K562 (cell line): Measurements from ENCODE around the gene ARHGAP22. TPM values are rescaled to one million over a fixed set of nuclear protein-coding genes. Genes with fewer than 3 reads are reported as not detected.

Source experiments
- ATAC-seq: fragments of 200-7000 bp; cut with Tn5 transposase; 3 replicates; pipeline ENCODE4 v1.9.1; 2020; ENCODE audit warnings: moderate library complexity
- BruUV-seq: library from RNA; stranded (reverse); fragments of 400-500 nt; replicated peaks from 2 replicates; lab custom pipeline; 2021; lab: Mats Ljungman, UMichigan
- CTCF ChIA-PET: fragments of 300-600 bp; formaldehyde crosslinking; extraction: SDS; loops from one replicate; lab custom pipeline; 2021; ENCODE audit warnings: low intra/inter-chr PET ratio; lab: Yijun Ruan, JAX
- POLR2A ChIA-PET: fragments of 300-600, 350-650 bp; sonication (Branson Sonifier 250); formaldehyde crosslinking; extraction: SDS; loops from one replicate; lab custom pipeline; 2021; ENCODE audit warnings: antibody characterized with exemption, inconsistent platforms; lab: Yijun Ruan, JAX
- DNase-seq, 4 experiments: peaks; one replicate each; pipeline versions ENCODE4 v3.0.0 to v3.0.0-alpha.2; 2011 to 2018; ENCODE audit warnings: low spot score in 3 of 4, mixed read lengths in 3 of 4; ENCODE audit errors: extremely low read depth in 1 of 4
- FAIRE-seq: peaks from 2 replicates; lab custom pipeline; 2011; peaks lifted over from hg19 to GRCh38; lab: Jason Lieb, UNC
- H2AFZ ChIP-seq: 2 replicates; pipeline ENCODE4 v1.6.0; 2011; ENCODE audit warnings: low read depth, low read length, control low read depth, inconsistent platforms
- H3K27ac ChIP-seq: fragments of 200-600 bp; 3 replicates; pipeline ENCODE4 v1.8.0; 2011; ENCODE audit warnings: low read depth, mild to moderate bottlenecking, control low read depth, inconsistent platforms, low read length, moderate library complexity, mixed read lengths; ENCODE audit errors: extremely low read depth
- H3K27me3 ChIP-seq, 2 experiments: fragments of 300-600 bp in 1 of 2; 2 replicates in 1 of 2; 3 replicates in 1 of 2; pipeline versions ENCODE4 v1.6.0 to v1.8.0; 2011; ENCODE audit warnings: inconsistent platforms in 2 of 2, low read length in 2 of 2, mild to moderate bottlenecking in 1 of 2, mixed read lengths in 1 of 2, moderate library complexity in 1 of 2; ENCODE audit not compliant: control insufficient read depth in 2 of 2, insufficient read depth in 2 of 2
- H3K36me3 ChIP-seq: fragments of 300-600 bp; 3 replicates; pipeline ENCODE4 v1.8.0; 2011; ENCODE audit warnings: mild to moderate bottlenecking, low read length, inconsistent platforms; ENCODE audit not compliant: control insufficient read depth, insufficient read depth
- H3K4me1 ChIP-seq, 2 experiments: fragments of 200-600 bp in 1 of 2; replicated peaks in 1 of 2; 2 replicates in 1 of 2; 3 replicates in 1 of 2; pipeline versions ENCODE4 v1.5.1 to v1.8.0; 2011; ENCODE audit warnings: inconsistent platforms in 2 of 2, low read length in 2 of 2, mild to moderate bottlenecking in 1 of 2, mixed read lengths in 1 of 2, moderate library complexity in 1 of 2; ENCODE audit not compliant: control insufficient read depth in 2 of 2, insufficient read depth in 2 of 2
- H3K4me2 ChIP-seq: 2 replicates; pipeline ENCODE4 v1.6.1; 2011; ENCODE audit warnings: low read length, control low read depth, inconsistent platforms, mixed read lengths; ENCODE audit not compliant: insufficient read depth
- H3K4me3 ChIP-seq: fragments of 200-600 bp; sonication (generic), shearing (Covaris generic); 2 replicates; pipeline ENCODE4 v1.5.1; 2016; ENCODE audit warnings: control low read depth, inconsistent platforms
- H3K79me2 ChIP-seq: fragments of 200-600 bp; 3 replicates; pipeline ENCODE4 v1.8.0; 2011; ENCODE audit warnings: low read length, inconsistent platforms; ENCODE audit not compliant: control insufficient read depth, insufficient read depth
- H3K9ac ChIP-seq, 2 experiments: 2 replicates each; pipeline versions ENCODE4 v1.6.0 to v1.6.1; 2011; ENCODE audit warnings: low read depth in 2 of 2, low read length in 2 of 2, control low read depth in 1 of 2, inconsistent platforms in 1 of 2, mild to moderate bottlenecking in 1 of 2, mixed read lengths in 1 of 2; ENCODE audit not compliant: insufficient read depth in 1 of 2
- H3K9me1 ChIP-seq: one replicate; pipeline ENCODE4 v1.6.0; 2011; ENCODE audit warnings: inconsistent platforms, mild to moderate bottlenecking, low read length, moderate library complexity; ENCODE audit not compliant: control insufficient read depth, insufficient read depth
- H3K9me3 ChIP-seq: replicated peaks from 2 replicates; pipeline ENCODE4 v1.5.1; 2011; ENCODE audit warnings: low read depth, low read length, inconsistent platforms; ENCODE audit not compliant: control insufficient read depth, insufficient read depth
- H4K20me1 ChIP-seq: replicated peaks from 2 replicates; pipeline ENCODE4 v1.6.1; 2011; ENCODE audit warnings: low read length, inconsistent platforms, mixed read lengths; ENCODE audit not compliant: control insufficient read depth, insufficient read depth
- BCL6 ChIP-seq: fragments of 250-450 bp; sonication (Bioruptor Pico); IDR thresholded peaks from 2 replicates; pipeline ENCODE4 v1.4.0; 2020
- HDGF ChIP-seq: fragments of 450-650 bp; IDR thresholded peaks from 2 replicates; pipeline ENCODE4 v1.6.1; 2016
- MECOM ChIP-seq: fragments of 250-450 bp; sonication (Bioruptor Pico); IDR thresholded peaks from 2 replicates; pipeline ENCODE4 v1.8.0; 2022; ENCODE audit warnings: inconsistent platforms
- WGBS: fragments of 100-300 bp; shearing (Covaris generic); methylation state at CpG from one replicate; pipeline ENCODE4 v1.1.6; 2016; ENCODE audit warnings: low coverage, mixed read lengths; ENCODE audit not compliant: insufficient coverage; ENCODE audit errors: missing lambda C conversion rate; 5-methylcytosine and 5-hydroxymethylcytosine counted together
- in situ Hi-C: fragments of 300-500 bp; cut with MboI; formaldehyde crosslinking; loops from 4 replicates; pipeline ENCODE4 v1.15.0; 2018; ENCODE audit warnings: inconsistent platforms, mixed read lengths
- intact Hi-C: fragments of 100-400 bp; cut with micrococcal nuclease; formaldehyde crosslinking; loops from 2 replicates; pipeline ENCODE4 v1.14.2; 2022
- polyA plus RNA-seq, 8 experiments: library from polyadenylated mRNA; depleted of rRNA in 4 of 8; stranded (reverse) in 5 of 8; unstranded in 3 of 8; fragments of >200 nt; fragmentation: Nextera tagmentation in 2 of 8; fragmentation: Illumina TruSeq in 1 of 8; extraction: Ambion mirVana in 2 of 8; extraction: Trizol in 1 of 8; gene quantifications; 2 replicates each; pipeline versions ENCODE4 v1.2.1 to v1.2.3, GENCODE V29; 2011 to 2014; ENCODE audit warnings: inconsistent platforms in 1 of 8, missing spikeins in 1 of 8
- total RNA-seq, 7 experiments: library from RNA; depleted of rRNA in 6 of 7; stranded (reverse); fragments of >200 nt in 6 of 7; fragmentation: Illumina TruSeq in 2 of 7; extraction: Trizol in 2 of 7; gene quantifications; 2 replicates each; pipeline versions ENCODE4 v1.2.1 to v1.2.3, GENCODE V29; 2011 to 2021; ENCODE audit warnings: low replicate concordance in 1 of 7
- TF ChIP-seq, protein P1 (sequence below): sonication (generic); formaldehyde crosslinking; IDR thresholded peaks from 2 replicates; pipeline ENCODE4 v1.8.0; 2023; ENCODE audit warnings: mild to moderate bottlenecking, missing genetic modification reagents
- TF ChIP-seq, protein P2 (sequence below), 2 experiments: fragments of 450-650 bp; formaldehyde crosslinking in 1 of 2; IDR thresholded peaks; 2 replicates each; pipeline versions ENCODE4 v1.4.0 to v1.6.1; 2014 to 2020; ENCODE audit warnings: mild to moderate bottlenecking in 2 of 2, borderline replicate concordance in 1 of 2, low read depth in 1 of 2
- TF ChIP-seq, protein P3 (sequence below): fragments of 450-650 bp; IDR thresholded peaks from 2 replicates; pipeline ENCODE4 v1.6.1; 2016; ENCODE audit warnings: borderline replicate concordance
- TF ChIP-seq, protein P4 (sequence below): sonication (generic); formaldehyde crosslinking; IDR thresholded peaks from 2 replicates; pipeline ENCODE4 v1.8.0; 2022; ENCODE audit warnings: mild to moderate bottlenecking, low read depth, missing genetic modification reagents

The ARHGAP22 gene
- total and polyA plus RNA-seq, 9 of the 15 experiments (the other 6 are each of a cell fraction or from before 2014, with no cell fraction given) = 1.3 to 28.1 (median 12.7) TPM

DNA sequence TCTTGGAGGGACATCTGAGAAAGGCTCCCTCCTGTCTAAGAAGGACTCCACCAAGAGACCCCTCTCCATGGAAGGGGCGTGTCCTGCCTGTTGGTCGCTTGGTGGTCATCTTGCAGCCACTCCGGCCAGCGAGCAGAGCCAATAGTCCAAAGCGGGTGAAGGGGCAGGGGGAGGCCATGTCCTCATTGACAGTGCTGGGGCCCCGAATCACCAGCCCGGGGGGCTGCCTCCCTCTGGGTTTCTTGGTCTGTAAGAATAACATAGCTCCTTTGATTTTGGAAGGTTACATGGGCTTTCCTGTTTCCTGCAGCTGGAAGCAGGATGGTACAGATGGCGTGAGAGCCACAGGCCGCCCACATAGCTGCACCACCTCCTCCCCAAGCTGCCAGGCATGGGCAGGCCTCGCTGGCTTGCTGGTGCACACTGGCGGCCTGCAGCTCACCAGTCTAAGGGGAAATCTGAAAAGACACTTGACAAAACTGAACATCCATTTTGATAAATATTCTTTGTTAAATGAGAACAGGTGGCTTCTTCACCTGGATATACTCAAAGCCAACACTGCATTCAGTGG lies 105.8 kb downstream of the ARHGAP22 start:
- Histone ChIP-seq H2AFZ (no peak overlapping the region), H3K79me2 (peaks cover 71% of the 10 kb centered on the region), H4K20me1 (no peaks in the 10 kb centered on the region), H3K4me1 (peaks cover 30 to 35% of the 10 kb centered on the region in 2 experiments), H3K27ac (no peak overlapping the region), H3K9ac (no peak overlapping the region), H3K9me1 (no peaks in the 10 kb centered on the region), H3K27me3 (no peaks in the 10 kb centered on the region), H3K36me3 (peaks cover 28% of the 10 kb centered on the region; the same call in 1 of the 3 replicates), H3K9me3 (no peaks in the 10 kb centered on the region), H3K4me3 (no peak overlapping the region), H3K4me2 (no peak overlapping the region)
- BruUV-seq = no TSS peak
- intact Hi-C loops (no loop called here), in situ Hi-C loops (no loop called here)
- ATAC-seq (no peak), FAIRE-seq (no peak), DNase-seq (no peak)
- ChIA-PET CTCF (no interaction called here), POLR2A (interaction anchor here (0.6 kb wide), 1 partner anchor 234 kb away, joined by 3 read pairs; no protein-coding TSS in a partner anchor)
- WGBS = 91% methylated on average over 10 of the region's 11 CpGs
- TF ChIP-seq, protein P1, sequence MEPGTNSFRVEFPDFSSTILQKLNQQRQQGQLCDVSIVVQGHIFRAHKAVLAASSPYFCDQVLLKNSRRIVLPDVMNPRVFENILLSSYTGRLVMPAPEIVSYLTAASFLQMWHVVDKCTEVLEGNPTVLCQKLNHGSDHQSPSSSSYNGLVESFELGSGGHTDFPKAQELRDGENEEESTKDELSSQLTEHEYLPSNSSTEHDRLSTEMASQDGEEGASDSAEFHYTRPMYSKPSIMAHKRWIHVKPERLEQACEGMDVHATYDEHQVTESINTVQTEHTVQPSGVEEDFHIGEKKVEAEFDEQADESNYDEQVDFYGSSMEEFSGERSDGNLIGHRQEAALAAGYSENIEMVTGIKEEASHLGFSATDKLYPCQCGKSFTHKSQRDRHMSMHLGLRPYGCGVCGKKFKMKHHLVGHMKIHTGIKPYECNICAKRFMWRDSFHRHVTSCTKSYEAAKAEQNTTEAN (CRISPR knock-in tag) = no peak
- TF ChIP-seq HDGF (no peak), MECOM (CRISPR knock-in tag) (no peak), BCL6 (CRISPR knock-in tag) (no peak)
- TF ChIP-seq, protein P2, sequence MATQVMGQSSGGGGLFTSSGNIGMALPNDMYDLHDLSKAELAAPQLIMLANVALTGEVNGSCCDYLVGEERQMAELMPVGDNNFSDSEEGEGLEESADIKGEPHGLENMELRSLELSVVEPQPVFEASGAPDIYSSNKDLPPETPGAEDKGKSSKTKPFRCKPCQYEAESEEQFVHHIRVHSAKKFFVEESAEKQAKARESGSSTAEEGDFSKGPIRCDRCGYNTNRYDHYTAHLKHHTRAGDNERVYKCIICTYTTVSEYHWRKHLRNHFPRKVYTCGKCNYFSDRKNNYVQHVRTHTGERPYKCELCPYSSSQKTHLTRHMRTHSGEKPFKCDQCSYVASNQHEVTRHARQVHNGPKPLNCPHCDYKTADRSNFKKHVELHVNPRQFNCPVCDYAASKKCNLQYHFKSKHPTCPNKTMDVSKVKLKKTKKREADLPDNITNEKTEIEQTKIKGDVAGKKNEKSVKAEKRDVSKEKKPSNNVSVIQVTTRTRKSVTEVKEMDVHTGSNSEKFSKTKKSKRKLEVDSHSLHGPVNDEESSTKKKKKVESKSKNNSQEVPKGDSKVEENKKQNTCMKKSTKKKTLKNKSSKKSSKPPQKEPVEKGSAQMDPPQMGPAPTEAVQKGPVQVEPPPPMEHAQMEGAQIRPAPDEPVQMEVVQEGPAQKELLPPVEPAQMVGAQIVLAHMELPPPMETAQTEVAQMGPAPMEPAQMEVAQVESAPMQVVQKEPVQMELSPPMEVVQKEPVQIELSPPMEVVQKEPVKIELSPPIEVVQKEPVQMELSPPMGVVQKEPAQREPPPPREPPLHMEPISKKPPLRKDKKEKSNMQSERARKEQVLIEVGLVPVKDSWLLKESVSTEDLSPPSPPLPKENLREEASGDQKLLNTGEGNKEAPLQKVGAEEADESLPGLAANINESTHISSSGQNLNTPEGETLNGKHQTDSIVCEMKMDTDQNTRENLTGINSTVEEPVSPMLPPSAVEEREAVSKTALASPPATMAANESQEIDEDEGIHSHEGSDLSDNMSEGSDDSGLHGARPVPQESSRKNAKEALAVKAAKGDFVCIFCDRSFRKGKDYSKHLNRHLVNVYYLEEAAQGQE (IDR thresholded peaks at IDR 0.05; ENCODE audit: borderline replicate concordance) = no peak
- TF ChIP-seq, protein P2 (CRISPR knock-in tag; IDR thresholded peaks at IDR 0.05; ENCODE audit: low read depth) = no peak
- TF ChIP-seq, protein P3, sequence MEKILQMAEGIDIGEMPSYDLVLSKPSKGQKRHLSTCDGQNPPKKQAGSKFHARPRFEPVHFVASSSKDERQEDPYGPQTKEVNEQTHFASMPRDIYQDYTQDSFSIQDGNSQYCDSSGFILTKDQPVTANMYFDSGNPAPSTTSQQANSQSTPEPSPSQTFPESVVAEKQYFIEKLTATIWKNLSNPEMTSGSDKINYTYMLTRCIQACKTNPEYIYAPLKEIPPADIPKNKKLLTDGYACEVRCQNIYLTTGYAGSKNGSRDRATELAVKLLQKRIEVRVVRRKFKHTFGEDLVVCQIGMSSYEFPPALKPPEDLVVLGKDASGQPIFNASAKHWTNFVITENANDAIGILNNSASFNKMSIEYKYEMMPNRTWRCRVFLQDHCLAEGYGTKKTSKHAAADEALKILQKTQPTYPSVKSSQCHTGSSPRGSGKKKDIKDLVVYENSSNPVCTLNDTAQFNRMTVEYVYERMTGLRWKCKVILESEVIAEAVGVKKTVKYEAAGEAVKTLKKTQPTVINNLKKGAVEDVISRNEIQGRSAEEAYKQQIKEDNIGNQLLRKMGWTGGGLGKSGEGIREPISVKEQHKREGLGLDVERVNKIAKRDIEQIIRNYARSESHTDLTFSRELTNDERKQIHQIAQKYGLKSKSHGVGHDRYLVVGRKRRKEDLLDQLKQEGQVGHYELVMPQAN = no peak
- TF ChIP-seq, protein P4, sequence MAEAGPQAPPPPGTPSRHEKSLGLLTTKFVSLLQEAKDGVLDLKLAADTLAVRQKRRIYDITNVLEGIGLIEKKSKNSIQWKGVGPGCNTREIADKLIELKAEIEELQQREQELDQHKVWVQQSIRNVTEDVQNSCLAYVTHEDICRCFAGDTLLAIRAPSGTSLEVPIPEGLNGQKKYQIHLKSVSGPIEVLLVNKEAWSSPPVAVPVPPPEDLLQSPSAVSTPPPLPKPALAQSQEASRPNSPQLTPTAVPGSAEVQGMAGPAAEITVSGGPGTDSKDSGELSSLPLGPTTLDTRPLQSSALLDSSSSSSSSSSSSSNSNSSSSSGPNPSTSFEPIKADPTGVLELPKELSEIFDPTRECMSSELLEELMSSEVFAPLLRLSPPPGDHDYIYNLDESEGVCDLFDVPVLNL (CRISPR knock-in tag) = no peak
